T-cell (primary cell): ENCODE measurements around the gene SP1. TPM values are rescaled to one million over a fixed set of nuclear protein-coding genes. Genes with fewer than 3 reads are reported as not detected.
"Not testable (repeated sequence)": the region's sequence is repeated elsewhere in the genome, so short reads cannot be mapped to it uniquely, and the experiment has no call there.

Experiments
- ATAC-seq, 4 experiments: fragments of 200-7000 bp in 3 of 4; fragments of 150-1000 bp in 1 of 4; cut with Tn5 transposase; replicated peaks in 1 of 4; 1 replicate in 3 of 4; 2 replicates in 1 of 4; pipeline ENCODE4 v1.10.0; 2021; ENCODE audit warnings: moderate library complexity in 3 of 4, mild to moderate bottlenecking in 2 of 4, moderate number of reproducible peaks in 1 of 4
- CTCF ChIA-PET, 2 donors: fragments of 300-600 bp; sonication (Branson Sonifier 250); formaldehyde crosslinking; loops; one replicate each; lab custom pipeline; 2022; ENCODE audit warnings: antibody characterized with exemption in 2 of 2; lab: Charles Lee
- POLR2A ChIA-PET, 2 donors: fragments of 300-600 bp; sonication (Branson Sonifier 250); formaldehyde crosslinking; loops; one replicate each; lab custom pipeline; 2022; ENCODE audit warnings: antibody characterized with exemption in 2 of 2; lab: Charles Lee
- DNase-seq, 35 experiments: peaks; one replicate each; pipeline versions ENCODE4 v3.0.0 to v3.0.0-alpha.2; 2013 to 2023
- H3K27ac ChIP-seq: one replicate; pipeline ENCODE4 v1.5.1; 2013; ENCODE audit warnings: low read length
- H3K27me3 ChIP-seq, 2 experiments: replicated peaks in 1 of 2; 1 replicate in 1 of 2; 2 replicates in 1 of 2; pipeline versions ENCODE4 v1.6.1 to v1.7.0; 2013; ENCODE audit warnings: low read length in 1 of 2, mixed read lengths in 1 of 2; ENCODE audit not compliant: control insufficient read depth in 2 of 2, insufficient read depth in 2 of 2; ENCODE audit errors: extremely low read depth in 1 of 2
- H3K36me3 ChIP-seq, 2 donors: 1 replicate in 1 of 2; 2 replicates in 1 of 2; pipeline versions ENCODE4 v1.6.1 to v1.7.0; 2013; ENCODE audit warnings: low read length in 1 of 2; ENCODE audit not compliant: control insufficient read depth in 2 of 2, insufficient read depth in 1 of 2; ENCODE audit errors: extremely low read depth in 1 of 2
- H3K4me1 ChIP-seq, 2 experiments: 1 replicate in 1 of 2; 2 replicates in 1 of 2; pipeline versions ENCODE4 v1.6.1 to v1.7.0; 2013; ENCODE audit warnings: low read length in 2 of 2, mixed read lengths in 1 of 2; ENCODE audit not compliant: insufficient read depth in 2 of 2, control insufficient read depth in 1 of 2; ENCODE audit errors: extremely low read depth in 1 of 2
- H3K4me3 ChIP-seq, 2 donors: 1 replicate in 1 of 2; 2 replicates in 1 of 2; pipeline versions ENCODE4 v1.5.1 to v1.7.0; 2013; ENCODE audit warnings: mild to moderate bottlenecking in 2 of 2, low read length in 1 of 2, moderate library complexity in 1 of 2; ENCODE audit not compliant: control insufficient read depth in 1 of 2; ENCODE audit errors: extremely low read depth in 1 of 2
- H3K9me3 ChIP-seq: 2 replicates; pipeline ENCODE4 v1.7.0; 2013
- H3K27ac Mint-ChIP-seq, 2 donors: one replicate each; pipeline ENCODE4 v1.8.0; 2020 to 2021; ENCODE audit warnings: mild to moderate bottlenecking in 2 of 2, mixed read lengths in 2 of 2
- H3K27me3 Mint-ChIP-seq, 2 donors: one replicate each; pipeline ENCODE4 v1.8.0; 2021 to 2022; ENCODE audit warnings: mixed read lengths in 2 of 2
- H3K36me3 Mint-ChIP-seq: one replicate; pipeline ENCODE4 v1.8.0; 2021; ENCODE audit warnings: mixed read lengths
- H3K4me1 Mint-ChIP-seq, 3 donors: one replicate each; pipeline ENCODE4 v1.8.0; 2020 to 2022; ENCODE audit warnings: mixed read lengths in 3 of 3, mild to moderate bottlenecking in 1 of 3
- H3K4me3 Mint-ChIP-seq, 3 donors: one replicate each; pipeline ENCODE4 v1.8.0; 2020 to 2022; ENCODE audit warnings: mild to moderate bottlenecking in 3 of 3, mixed read lengths in 3 of 3, moderate library complexity in 3 of 3
- H3K9me3 Mint-ChIP-seq, 3 donors: one replicate each; pipeline ENCODE4 v1.8.0; 2020 to 2022; ENCODE audit warnings: mixed read lengths in 3 of 3
- WGBS: methylation state at CpG from one replicate; pipeline ENCODE4 v1.1.5; 2013; ENCODE audit warnings: missing lambda C conversion rate; ENCODE audit not compliant: insufficient coverage; 5-methylcytosine and 5-hydroxymethylcytosine counted together
- total RNA-seq, 35 experiments: library from RNA in 6 of 35; stranded (reverse) in 6 of 35; fragments of 120-200 nt in 1 of 35; gene quantifications; one replicate each; pipeline versions ENCODE4 v1.2.1 to v1.2.4 and lab custom pipeline; 2013 to 2026

The SP1 gene
- total RNA-seq (100 to 1,000 TPM in 2 of 5 donors, 10 to 100 TPM in 3; 72.7 to 109 (median 96.6) TPM), total RNA-seq (lab: John Stamatoyannopoulos, UW) (86.7 to 327 (median 150) reads per million in 29 experiments)
- total RNA-seq (2013) = 67.9 TPM

- Histone ChIP-seq H3K4me3 (peak within 1 kb of the TSS; percentile 55 to 65), H3K36me3 (peaks cover 5 to 27% of the 10 kb centered on the region in 2 donors), H3K27me3 (no peaks in the 10 kb centered on the region), H3K4me1 (peaks cover 32 to 57% of the 10 kb centered on the region in 2 experiments), H3K27ac (peak within 1 kb of the TSS; percentile 68), H3K9me3 (no peaks in the 10 kb centered on the region)
- ATAC-seq (peak; percentile 40 to 58 (median 56)), DNase-seq (peak; percentile 62 to 100 (median 78))
- ChIA-PET POLR2A (interaction anchor here (0.6 to 1.4 kb wide), 5 partner anchors 36 to 121 kb away, joined by 3 to 7 read pairs (median 5); partner anchors contain the start of gene TARBP2 (in 2 of the 2)), CTCF (interaction anchor here (0.5 to 2.8 kb wide), 15 partner anchors 27 to 374 kb away, joined by 3 to 31 read pairs (median 3); partner anchors contain the start of genes AAAS (in 1 of the 2), ATP5MC2 (in 1 of the 2), EIF4B (in 1 of the 2) and MYG1 (in 1 of the 2))
- H3K36me3 Mint-ChIP-seq = peaks cover 28% of the 10 kb centered on the region
- peak within 1 kb of the TSS in 2 of 3 donors; percentile 78 to 84 for H3K4me3 Mint-ChIP-seq
- no peaks in the 10 kb centered on the region for H3K9me3 Mint-ChIP-seq
- no peaks in the 10 kb centered on the region for H3K27me3 Mint-ChIP-seq
- WGBS = 1% methylated on average over 20 of the region's 71 CpGs
- peaks cover 32 to 47% (median 41%) of the 10 kb centered on the region in 3 donors for H3K4me1 Mint-ChIP-seq
- H3K27ac Mint-ChIP-seq = peak within 1 kb of the TSS; percentile 85 to 87
These were observed at the start of gene SP1 for GRCh38 chr12:53380104-53380793. Gene SP1 (plus strand): TSS chr12:53380176. CDS start chr12:53380292, 116 bp downstream.

GRCh38 chr12:53330671-53331070, 49.3 kb upstream of the SP1 start:
- ChIA-PET CTCF (interaction anchor here in 1 of 2 donors (0.7 kb wide), 1 partner anchor 177 kb away, joined by 5 read pairs; no protein-coding TSS in a partner anchor), POLR2A (interaction anchor here in 1 of 2 donors (0.6 kb wide), 2 partner anchors 17 to 1365 kb away, joined by 3 read pairs; no protein-coding TSS in a partner anchor)
- no peaks in the 10 kb centered on the region for H3K9me3 Mint-ChIP-seq
- H3K4me3 Mint-ChIP-seq = no peak overlapping the region
- peaks cover 22 to 32% of the 10 kb centered on the region in 2 donors for H3K27me3 Mint-ChIP-seq
- no peaks in the 10 kb centered on the region for H3K36me3 Mint-ChIP-seq
- no peak overlapping the region for H3K4me3 ChIP-seq
- peaks cover 0 to 61% of the 10 kb centered on the region in 2 experiments for H3K27me3 ChIP-seq
- 90% methylated on average over 2 of the region's 5 CpGs for WGBS
- H3K36me3 ChIP-seq = no peaks in the 10 kb centered on the region
- DNase-seq (no peak), ATAC-seq (no peak)
- H3K27ac ChIP-seq = no peak overlapping the region
- H3K9me3 ChIP-seq = no peaks in the 10 kb centered on the region
- no peak overlapping the region for H3K27ac Mint-ChIP-seq
- H3K4me1 Mint-ChIP-seq = peaks cover 2 to 6% (median 5%) of the 10 kb centered on the region in 3 donors
- H3K4me1 ChIP-seq = peaks cover 0 to 6% of the 10 kb centered on the region in 2 experiments

GRCh38 chr12:53332339-53332738, 47.6 kb upstream of the SP1 start:
- H3K9me3 ChIP-seq, ATAC-seq, H3K9me3 Mint-ChIP-seq, H3K36me3 Mint-ChIP-seq, H3K27ac ChIP-seq, H3K4me3 Mint-ChIP-seq, H3K4me3 ChIP-seq, H3K4me1 Mint-ChIP-seq, H3K27ac Mint-ChIP-seq, H3K4me1 ChIP-seq, H3K36me3 ChIP-seq, DNase-seq: not testable (repeated sequence)
- H3K27me3 ChIP-seq = peaks cover 0 to 75% of the 10 kb centered on the region in 2 experiments
- POLR2A ChIA-PET = interaction anchor here (0.5 to 0.6 kb wide), 2 partner anchors 118 to 143 kb away, joined by 5 to 10 read pairs; no protein-coding TSS in a partner anchor
- CTCF ChIA-PET = interaction anchor here in 1 of 2 donors (0.6 kb wide), 1 partner anchor 16 kb away, joined by 13 read pairs; no protein-coding TSS in a partner anchor
- H3K27me3 Mint-ChIP-seq = peaks cover 33 to 47% of the 10 kb centered on the region in 2 donors

GRCh38 chr12:53332744-53333143, 47.2 kb upstream of the SP1 start:
- ATAC-seq = no peak
- no peak for DNase-seq
- Mint-ChIP-seq H3K9me3 (no peaks in the 10 kb centered on the region), H3K4me1 (peaks cover 2 to 5% (median 2%) of the 10 kb centered on the region in 3 donors), H3K27me3 (peaks cover 36 to 47% of the 10 kb centered on the region in 2 donors), H3K27ac (no peak overlapping the region), H3K36me3 (no peaks in the 10 kb centered on the region), H3K4me3 (no peak overlapping the region)
- Histone ChIP-seq H3K4me3 (no peak overlapping the region), H3K36me3 (no peaks in the 10 kb centered on the region), H3K9me3 (no peaks in the 10 kb centered on the region), H3K27me3 (peaks cover 0 to 79% of the 10 kb centered on the region in 2 experiments), H3K27ac (no peak overlapping the region), H3K4me1 (peaks cover 0 to 4% of the 10 kb centered on the region in 2 experiments)
- ChIA-PET CTCF (interaction anchor here in 1 of 2 donors (0.8 kb wide), 1 partner anchor 12 kb away, joined by 3 read pairs; the partner anchor contains the start of gene AAAS), POLR2A (interaction anchor here in 1 of 2 donors (0.6 kb wide), 1 partner anchor 143 kb away, joined by 10 read pairs; no protein-coding TSS in a partner anchor)
- WGBS = 82% methylated on average over 8 of the region's 15 CpGs

GRCh38 chr12:53333289-53333688, 46.7 kb upstream of the SP1 start:
- H3K27me3 Mint-ChIP-seq = peaks cover 42 to 51% of the 10 kb centered on the region in 2 donors
- no peak overlapping the region for H3K4me3 ChIP-seq
- no peak overlapping the region for H3K27ac Mint-ChIP-seq
- H3K36me3 ChIP-seq = no peaks in the 10 kb centered on the region
- H3K36me3 Mint-ChIP-seq = no peaks in the 10 kb centered on the region
- H3K27me3 ChIP-seq = peaks cover 0 to 79% of the 10 kb centered on the region in 2 experiments
- ChIA-PET POLR2A (interaction anchor here in 1 of 2 donors (0.7 kb wide), 1 partner anchor 114 kb away, joined by 7 read pairs; no protein-coding TSS in a partner anchor), CTCF (interaction anchor here in 1 of 2 donors (0.8 kb wide), 1 partner anchor 12 kb away, joined by 3 read pairs; the partner anchor contains the start of gene AAAS)
- peaks cover 3 to 8% (median 6%) of the 10 kb centered on the region in 3 donors for H3K4me1 Mint-ChIP-seq
- H3K4me1 ChIP-seq = peaks cover 4 to 7% of the 10 kb centered on the region in 2 experiments
- no peak overlapping the region for H3K4me3 Mint-ChIP-seq
- H3K27ac ChIP-seq = no peak overlapping the region
- H3K9me3 ChIP-seq = no peaks in the 10 kb centered on the region
- H3K9me3 Mint-ChIP-seq = no peaks in the 10 kb centered on the region
- no peak for DNase-seq
- WGBS = 53% methylated on average over 2 of the region's 4 CpGs
- no peak for ATAC-seq

GRCh38 chr12:53333845-53334244, 46.1 kb upstream of the SP1 start:
- 53% methylated on average over 6 of the region's 7 CpGs for WGBS

More at GRCh38 chr12:53333845-53334244, 46.1 kb upstream of the SP1 start:
- H3K4me1 Mint-ChIP-seq = peaks cover 3 to 8% (median 7%) of the 10 kb centered on the region in 3 donors
- H3K4me3 Mint-ChIP-seq = no peak overlapping the region
- Histone ChIP-seq H3K27ac (no peak overlapping the region), H3K9me3 (no peaks in the 10 kb centered on the region), H3K27me3 (peaks cover 0 to 80% of the 10 kb centered on the region in 2 experiments), H3K4me3 (no peak overlapping the region), H3K36me3 (no peaks in the 10 kb centered on the region), H3K4me1 (peaks cover 5 to 7% of the 10 kb centered on the region in 2 experiments)
- H3K27ac Mint-ChIP-seq = no peak overlapping the region
- ChIA-PET POLR2A (interaction anchor here in 1 of 2 donors (0.7 kb wide), 1 partner anchor 114 kb away, joined by 7 read pairs; no protein-coding TSS in a partner anchor), CTCF (interaction anchor here in 1 of 2 donors (0.8 kb wide), 1 partner anchor 13 kb away, joined by 3 read pairs; the partner anchor contains the start of gene AAAS)
- peaks cover 44 to 54% of the 10 kb centered on the region in 2 donors for H3K27me3 Mint-ChIP-seq
- no peaks in the 10 kb centered on the region for H3K36me3 Mint-ChIP-seq
- no peak for ATAC-seq
- no peak for DNase-seq
- H3K9me3 Mint-ChIP-seq = no peaks in the 10 kb centered on the region
